Measurements from ENCODE around the gene RGS3.

GRCh38 chr9:113506090-113506589 is 42.6 kb downstream of the RGS3 start:
- TF ChIP-seq CTCF (IDR thresholded peaks at IDR 0.05) (no peak), POLR2A (IDR thresholded peaks at IDR 0.05) (no peak)
